HG03135 (cell line): Measurements from ENCODE around the gene SCNN1A.

Experiments
- ATAC-seq: cut with Tn5 transposase; IDR thresholded peaks from one replicate; pipeline ENCODE4 v1.9.1; 2021; ENCODE audit warnings: mild to moderate bottlenecking, moderate library complexity; ENCODE audit not compliant: unreplicated experiment

SCNN1A gene

GRCh38 chr12:6369916-6370575 lies 5.3 kb downstream of the SCNN1A start:
- ATAC-seq = no peak

GRCh38 chr12:6368906-6369525 lies 6.3 kb downstream of the SCNN1A start:
- ATAC-seq = no peak

- ATAC-seq = no peak
Measured at GRCh38 chr12:6367969-6368892, 7.1 kb downstream of the SCNN1A start.

- no peak for ATAC-seq
Measured at GRCh38 chr12:6367065-6367968, 8.0 kb downstream of the SCNN1A start.

- no peak for ATAC-seq
Measured at GRCh38 chr12:6364044-6364374, 11.4 kb downstream of the SCNN1A start.

- ATAC-seq = no peak
Measured at GRCh38 chr12:6363330-6364043, 11.9 kb downstream of the SCNN1A start.

- ATAC-seq = no peak
Measured at GRCh38 chr12:6363010-6363329, 12.4 kb downstream of the SCNN1A start.

- ATAC-seq = no peak
Measured at GRCh38 chr12:6362403-6362802, 13.0 kb downstream of the SCNN1A start.

- no peak for ATAC-seq
Measured at GRCh38 chr12:6361834-6362233, 13.5 kb downstream of the SCNN1A start.

- no peak for ATAC-seq
Measured at GRCh38 chr12:6360578-6361490, 14.5 kb downstream of the SCNN1A start.

GRCh38 chr12:6360080-6360571 lies 15.2 kb downstream of the SCNN1A start:
- no peak for ATAC-seq

GRCh38 chr12:6358881-6359280 lies 16.5 kb downstream of the SCNN1A start:
- no peak for ATAC-seq

GRCh38 chr12:6356374-6356820 lies 19.0 kb downstream of the SCNN1A start:
- no peak for ATAC-seq

- no peak for ATAC-seq
Measured at GRCh38 chr12:6355491-6356373, 19.6 kb downstream of the SCNN1A start.

GRCh38 chr12:6354495-6355393 lies 20.6 kb downstream of the SCNN1A start:
- no peak for ATAC-seq

GRCh38 chr12:6352193-6353173 lies 22.9 kb downstream of the SCNN1A start:
- ATAC-seq = no peak
